Nephron progenitor cell (in vitro differentiated cells): Measurements from ENCODE around the gene RBBP8.

Experiments used
- DNase-seq: peaks from one replicate; pipeline ENCODE4 v3.0.0; 2021
- H3K27ac Mint-ChIP-seq: 2 replicates; pipeline ENCODE4 v1.8.0; 2021; ENCODE audit warnings: mild to moderate bottlenecking, moderate library complexity, mixed read lengths
- H3K27me3 Mint-ChIP-seq: 2 replicates; pipeline ENCODE4 v1.8.0; 2021; ENCODE audit warnings: mild to moderate bottlenecking, low read depth, mixed read lengths; ENCODE audit not compliant: poor library complexity
- H3K36me3 Mint-ChIP-seq: 2 replicates; pipeline ENCODE4 v1.8.0; 2021; ENCODE audit warnings: low read depth, mixed read lengths
- H3K4me1 Mint-ChIP-seq: 2 replicates; pipeline ENCODE4 v1.8.0; 2021; ENCODE audit warnings: mixed read lengths
- H3K4me3 Mint-ChIP-seq: 2 replicates; pipeline ENCODE4 v1.8.0; 2021; ENCODE audit warnings: mild to moderate bottlenecking, moderate library complexity, mixed read lengths
- H3K9me3 Mint-ChIP-seq: 2 replicates; pipeline ENCODE4 v1.8.0; 2021; ENCODE audit warnings: mild to moderate bottlenecking, moderate library complexity, mixed read lengths
- TF ChIP-seq, protein P1 (sequence below): fragments of 200-600 bp; sonication (generic); IDR thresholded peaks from 2 replicates; pipeline ENCODE4 v1.5.0; 2021; ENCODE audit warnings: antibody characterized with exemption

The RBBP8 gene

DNA sequence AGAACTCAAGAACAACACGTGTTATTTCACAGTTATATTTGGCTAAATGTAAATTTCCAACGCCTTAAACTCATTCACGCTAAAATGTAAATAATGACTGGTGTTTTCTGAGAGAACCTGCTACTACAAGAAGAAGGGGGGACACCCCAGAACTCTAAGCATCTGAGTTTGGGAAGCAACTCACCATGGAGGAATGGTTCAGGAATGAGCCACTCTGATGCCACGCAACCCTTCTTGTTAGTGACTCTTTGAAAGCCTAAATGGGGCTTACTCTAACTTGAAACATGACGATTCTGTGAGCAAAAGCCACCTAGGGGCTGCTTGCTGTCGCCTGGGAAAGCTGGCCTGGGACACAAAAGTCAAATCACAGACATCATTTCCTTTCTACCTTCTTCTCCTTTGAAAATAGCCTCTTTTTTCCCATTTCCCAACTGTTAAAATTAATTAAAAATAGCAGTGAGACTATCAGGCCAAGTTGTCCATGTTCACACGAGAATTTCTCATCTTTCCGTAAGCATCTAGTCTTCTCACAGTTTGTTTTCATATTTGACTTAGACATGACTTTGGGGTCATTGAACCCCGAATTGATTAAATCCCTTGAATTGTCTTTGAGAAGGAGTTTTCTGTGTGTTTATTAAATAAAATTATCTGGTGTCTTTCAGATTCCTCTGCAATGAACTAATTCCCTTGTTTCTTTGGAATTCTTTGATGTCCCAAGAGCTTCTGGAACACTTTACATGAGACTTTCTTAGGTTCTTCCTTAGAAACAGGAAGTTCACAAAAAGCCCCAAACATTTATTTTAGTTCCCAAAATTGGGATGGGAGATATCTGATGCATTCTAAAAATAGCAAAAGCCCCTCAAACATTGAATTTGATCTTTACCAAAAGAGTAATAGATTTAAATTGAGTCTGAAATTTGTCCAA lies 126.7 kb downstream of the RBBP8 start:
- H3K4me1 Mint-ChIP-seq = peaks cover 5% of the 10 kb centered on the region
- peaks cover 27% of the 10 kb centered on the region for H3K9me3 Mint-ChIP-seq
- no peak for DNase-seq
- peaks cover 14% of the 10 kb centered on the region for H3K36me3 Mint-ChIP-seq
- peaks cover 5% of the 10 kb centered on the region for H3K27me3 Mint-ChIP-seq
- H3K4me3 Mint-ChIP-seq = no peak overlapping the region
- TF ChIP-seq, protein P1, sequence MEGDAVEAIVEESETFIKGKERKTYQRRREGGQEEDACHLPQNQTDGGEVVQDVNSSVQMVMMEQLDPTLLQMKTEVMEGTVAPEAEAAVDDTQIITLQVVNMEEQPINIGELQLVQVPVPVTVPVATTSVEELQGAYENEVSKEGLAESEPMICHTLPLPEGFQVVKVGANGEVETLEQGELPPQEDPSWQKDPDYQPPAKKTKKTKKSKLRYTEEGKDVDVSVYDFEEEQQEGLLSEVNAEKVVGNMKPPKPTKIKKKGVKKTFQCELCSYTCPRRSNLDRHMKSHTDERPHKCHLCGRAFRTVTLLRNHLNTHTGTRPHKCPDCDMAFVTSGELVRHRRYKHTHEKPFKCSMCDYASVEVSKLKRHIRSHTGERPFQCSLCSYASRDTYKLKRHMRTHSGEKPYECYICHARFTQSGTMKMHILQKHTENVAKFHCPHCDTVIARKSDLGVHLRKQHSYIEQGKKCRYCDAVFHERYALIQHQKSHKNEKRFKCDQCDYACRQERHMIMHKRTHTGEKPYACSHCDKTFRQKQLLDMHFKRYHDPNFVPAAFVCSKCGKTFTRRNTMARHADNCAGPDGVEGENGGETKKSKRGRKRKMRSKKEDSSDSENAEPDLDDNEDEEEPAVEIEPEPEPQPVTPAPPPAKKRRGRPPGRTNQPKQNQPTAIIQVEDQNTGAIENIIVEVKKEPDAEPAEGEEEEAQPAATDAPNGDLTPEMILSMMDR = no peak
- no peak overlapping the region for H3K27ac Mint-ChIP-seq

DNA sequence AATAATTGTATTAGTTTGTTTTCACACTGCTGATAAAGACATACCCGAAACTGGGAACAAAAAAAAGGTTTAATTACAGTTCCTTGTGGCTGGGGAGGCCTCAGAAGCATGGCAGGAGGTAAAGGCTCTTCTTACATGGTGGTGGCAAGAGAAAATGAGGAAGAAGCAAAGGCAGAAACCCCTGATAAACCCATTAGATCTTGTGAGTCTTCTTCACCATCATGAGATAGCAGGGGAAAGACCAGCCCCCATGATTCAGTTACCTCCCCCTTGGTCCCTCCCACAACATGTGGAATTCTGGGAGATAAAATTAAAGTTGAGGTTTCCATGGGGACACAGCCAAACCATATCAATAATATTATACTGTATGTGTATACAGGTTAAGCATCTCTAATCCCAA lies 128.9 kb downstream of the RBBP8 start:
- Mint-ChIP-seq H3K9me3 (peaks cover 30% of the 10 kb centered on the region), H3K4me3 (no peak overlapping the region), H3K27ac (no peak overlapping the region), H3K4me1 (no peaks in the 10 kb centered on the region), H3K36me3 (peaks cover 14% of the 10 kb centered on the region), H3K27me3 (no peaks in the 10 kb centered on the region)
- no peak for DNase-seq
- TF ChIP-seq, protein P1 = no peak

DNA sequence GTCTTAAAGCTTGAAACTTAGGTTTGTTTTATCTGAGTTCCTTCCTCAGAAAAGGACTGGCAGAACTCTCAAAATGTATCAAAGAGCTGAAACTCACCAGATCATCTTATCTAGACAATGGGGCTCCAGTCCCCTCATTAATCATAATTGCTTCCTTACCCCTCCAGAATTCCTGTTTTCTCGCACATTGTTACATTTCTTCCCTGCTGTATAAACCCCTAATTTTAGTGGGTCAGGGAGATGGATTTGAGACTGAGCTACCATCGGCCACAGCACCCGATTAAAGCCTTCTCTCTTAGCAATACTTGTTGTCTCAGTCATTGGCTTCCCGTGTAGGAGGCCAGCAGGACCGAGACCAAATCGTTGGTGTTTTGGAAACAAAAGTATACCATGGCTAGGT lies 130.4 kb downstream of the RBBP8 start:
- no peak for DNase-seq
- Mint-ChIP-seq H3K36me3 (peaks cover 14% of the 10 kb centered on the region), H3K27me3 (no peaks in the 10 kb centered on the region), H3K4me3 (no peak overlapping the region), H3K4me1 (peaks cover 5% of the 10 kb centered on the region), H3K27ac (no peak overlapping the region), H3K9me3 (peaks cover 30% of the 10 kb centered on the region)
- TF ChIP-seq, protein P1 = no peak

DNA sequence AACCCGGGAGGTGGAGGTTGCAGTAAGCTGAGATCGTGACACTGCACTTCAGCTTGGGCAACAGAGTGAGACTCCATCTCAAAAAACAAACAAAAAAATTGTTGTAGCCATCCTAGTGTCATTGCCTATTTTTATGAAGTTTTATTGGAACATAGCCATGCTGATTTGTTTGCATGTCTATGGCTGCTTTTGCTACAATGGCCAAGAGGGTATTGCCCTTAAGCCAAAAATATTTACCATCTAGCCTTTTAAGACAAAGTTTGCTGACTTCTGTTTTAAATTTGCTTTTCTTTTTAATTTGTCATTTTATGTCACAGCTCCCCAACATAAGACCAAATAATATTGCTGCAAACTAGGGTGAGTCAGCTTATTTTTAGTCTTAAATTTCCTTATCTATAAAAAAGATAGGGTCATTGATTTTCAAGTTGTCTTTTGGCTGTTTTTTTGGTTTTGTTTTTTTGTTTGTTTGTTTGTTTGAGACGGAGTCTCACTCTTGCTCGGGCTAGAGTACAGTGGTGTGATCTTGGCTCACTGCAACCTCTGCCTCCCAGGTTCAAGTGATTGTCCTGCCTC lies 132.2 kb downstream of the RBBP8 start:
- Mint-ChIP-seq H3K4me1 (peaks cover 14% of the 10 kb centered on the region), H3K27me3 (no peaks in the 10 kb centered on the region), H3K9me3 (peaks cover 30% of the 10 kb centered on the region), H3K4me3 (no peak overlapping the region), H3K36me3 (peaks cover 14% of the 10 kb centered on the region), H3K27ac (no peak overlapping the region)
- TF ChIP-seq, protein P1 = no peak
- DNase-seq = no peak

DNA sequence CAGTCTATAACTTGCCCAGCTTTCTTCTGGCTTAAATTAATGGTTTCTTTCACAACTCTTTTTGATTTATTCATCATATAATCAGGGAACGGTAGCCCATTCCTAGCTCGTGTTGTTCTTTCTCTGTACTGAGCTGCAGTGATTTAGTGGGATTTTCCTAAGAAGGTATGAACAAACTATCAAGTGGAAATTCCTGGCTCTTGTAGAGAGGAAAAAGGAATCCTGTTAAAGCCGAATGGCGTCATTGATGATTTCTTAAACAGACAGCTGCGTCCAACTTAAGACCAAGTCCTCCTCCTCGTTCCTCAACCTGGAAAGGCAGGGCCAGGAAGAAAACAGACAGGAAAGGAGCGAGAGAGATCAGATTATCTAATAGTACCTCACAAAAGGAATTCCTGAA lies 132.9 kb downstream of the RBBP8 start:
- Mint-ChIP-seq H3K4me3 (no peak overlapping the region), H3K4me1 (peaks cover 18% of the 10 kb centered on the region), H3K27ac (peak overlapping the region; percentile 26), H3K9me3 (peaks cover 30% of the 10 kb centered on the region), H3K36me3 (peaks cover 14% of the 10 kb centered on the region), H3K27me3 (no peaks in the 10 kb centered on the region)
- TF ChIP-seq, protein P1 = no peak
- no peak for DNase-seq
